Activated T-cell treated with anti-CD3 and anti-CD28 coated beads for 24 hours (primary cell): Measurements from ENCODE around the gene RXRA.

ENCODE experiments used
- DNase-seq: peaks from one replicate; pipeline ENCODE4 v3.0.0-alpha.2; 2020; ENCODE audit warnings: low read depth

Gene RXRA

DNA sequence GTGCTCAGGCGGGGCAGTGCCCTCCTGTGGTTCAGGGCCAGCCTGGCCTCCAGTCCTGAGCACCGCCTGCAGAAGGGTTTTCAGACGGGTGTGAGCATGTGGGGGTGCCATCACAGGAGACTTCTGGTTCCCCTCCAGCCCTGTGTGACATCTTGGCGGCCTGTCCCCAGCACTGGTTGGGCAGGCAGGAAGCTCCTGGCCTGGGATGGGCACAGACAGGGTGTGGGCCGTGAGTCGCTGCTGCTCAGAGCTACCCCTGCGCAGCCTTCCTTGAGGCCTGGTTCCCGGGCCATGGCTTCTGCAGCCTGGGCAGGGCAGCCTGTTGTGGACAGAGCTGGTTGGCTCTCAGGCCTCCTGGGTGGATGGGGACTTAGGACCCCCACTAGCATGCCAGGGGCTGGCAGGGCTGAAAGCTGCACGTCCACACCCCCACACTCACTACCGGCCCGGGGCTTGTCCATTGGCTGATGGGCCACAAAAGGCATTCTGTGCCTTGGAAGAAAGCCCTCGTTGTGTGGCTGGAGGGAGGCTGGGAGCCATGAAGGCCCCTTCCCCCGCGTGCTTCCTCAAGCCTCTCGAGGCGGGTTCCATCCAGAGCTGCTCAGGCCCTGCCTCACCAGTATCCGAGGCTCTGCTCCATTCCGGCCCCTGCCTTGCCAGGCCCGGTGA is 58.7 kb downstream of the RXRA start:
- DNase-seq, result no peak

- DNase-seq, result no peak
These were observed 59.7 kb downstream of the RXRA start for GRCh38 chr9:134385915-134386314.

DNA sequence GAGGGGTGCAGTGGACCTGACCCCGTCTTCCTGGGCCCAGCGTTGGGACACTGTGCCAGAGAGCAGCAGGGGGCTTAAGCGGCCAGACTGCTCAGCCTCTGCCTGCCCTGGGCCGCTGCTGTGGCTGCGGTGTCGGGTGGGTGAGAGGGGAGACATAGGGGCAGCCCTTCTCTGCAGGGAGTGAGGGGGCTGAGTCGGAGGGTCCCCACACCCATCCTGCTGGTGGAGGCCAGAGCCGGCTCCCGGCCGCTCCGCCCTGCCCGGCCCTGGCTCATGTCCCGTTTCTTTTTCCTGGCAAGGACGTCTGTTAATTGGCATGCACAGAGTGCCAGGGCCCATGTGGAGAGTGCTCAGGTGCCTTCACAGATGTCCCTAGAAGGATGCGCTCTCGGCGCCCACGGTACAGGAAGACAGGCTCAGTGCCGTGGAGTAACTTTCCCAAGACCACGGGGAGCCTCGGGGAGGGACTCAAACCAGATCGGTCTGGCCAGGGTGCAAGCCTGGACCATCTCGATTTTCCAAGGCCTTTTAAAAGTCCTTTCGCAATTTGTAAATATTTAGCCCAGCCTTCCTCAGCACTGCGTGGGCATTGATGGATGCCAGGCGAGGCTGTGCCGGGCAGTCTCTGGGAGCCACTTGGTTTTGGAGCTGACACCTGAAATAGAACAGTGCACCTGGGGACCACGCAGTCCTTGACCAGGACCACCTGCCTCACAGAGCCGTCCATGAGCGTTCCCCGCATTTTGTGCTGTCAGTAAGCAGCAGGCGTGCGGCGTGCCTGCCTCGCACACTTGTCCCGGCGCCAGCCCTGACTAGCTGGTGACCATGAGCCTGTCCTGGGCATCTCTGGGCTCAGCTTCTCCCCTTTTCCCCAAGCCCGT is 60.9 kb downstream of the RXRA start:
- no peak for DNase-seq

GRCh38 chr9:134388289-134388808 is 62.1 kb downstream of the RXRA start:
- no peak for DNase-seq

GRCh38 chr9:134388976-134389375 is 62.7 kb downstream of the RXRA start:
- DNase-seq, result no peak

- DNase-seq, result no peak
These were observed 63.4 kb downstream of the RXRA start for GRCh38 chr9:134389642-134390041.

GRCh38 chr9:134390537-134390936 is 64.3 kb downstream of the RXRA start:
- DNase-seq, result peak; percentile 62

- DNase-seq, result no peak
These were observed 64.7 kb downstream of the RXRA start for GRCh38 chr9:134390947-134391318.

GRCh38 chr9:134391319-134392231 is 65.3 kb downstream of the RXRA start:
- peak; percentile 81 for DNase-seq

DNA sequence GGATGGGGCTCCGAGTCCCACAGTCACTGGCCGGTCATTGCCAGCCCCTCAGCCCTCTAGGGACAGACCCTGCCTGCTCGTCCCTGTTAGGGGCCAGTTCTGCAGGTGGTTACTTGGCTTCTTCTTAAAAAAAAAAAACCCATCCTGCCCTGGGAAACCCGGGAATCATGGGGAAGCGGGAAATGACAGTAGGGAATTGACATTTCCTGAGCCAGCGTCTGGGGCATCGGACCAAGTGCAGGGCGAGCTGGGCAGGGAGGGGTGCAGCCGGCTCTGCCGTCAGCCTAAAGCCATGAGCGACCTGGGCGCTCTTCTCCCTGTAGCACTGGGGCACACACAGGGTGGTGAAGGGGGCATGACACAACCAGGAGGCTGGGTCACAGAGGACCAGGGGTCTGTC is 66.6 kb downstream of the RXRA start:
- DNase-seq, result no peak

DNA sequence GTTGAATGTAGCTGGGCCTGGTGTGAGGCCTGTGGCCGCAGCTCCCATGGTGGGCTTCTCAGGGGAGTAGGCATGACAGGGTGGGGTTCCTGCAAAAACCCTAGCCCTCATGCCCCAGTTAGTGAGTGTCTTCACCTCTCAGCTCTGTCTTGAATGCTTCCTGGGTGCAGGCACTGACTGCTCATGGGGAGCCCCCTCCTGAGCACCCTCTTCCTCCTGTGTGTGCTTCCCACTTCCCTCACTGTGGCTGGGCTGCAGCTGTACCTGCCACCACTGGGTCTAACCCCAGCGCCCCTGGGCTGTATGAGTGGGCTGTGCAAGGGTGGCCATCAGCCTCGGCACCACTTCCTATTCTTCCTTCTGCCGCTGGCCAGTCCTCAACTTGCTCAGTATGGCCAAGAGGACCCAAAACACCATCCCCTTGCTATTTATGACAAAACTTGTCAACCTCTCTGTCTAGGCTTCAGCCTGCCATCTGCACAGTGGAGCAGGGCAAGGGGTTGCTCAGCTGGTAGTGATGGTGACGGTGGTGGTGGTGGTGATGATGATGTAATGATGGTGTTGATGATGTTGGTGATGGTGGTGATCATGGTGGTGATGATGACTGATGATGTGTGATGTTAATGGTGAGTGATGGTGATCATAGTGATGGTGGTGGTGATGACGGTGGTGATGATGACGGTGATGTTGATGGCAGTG is 67.5 kb downstream of the RXRA start:
- DNase-seq, result no peak

DNA sequence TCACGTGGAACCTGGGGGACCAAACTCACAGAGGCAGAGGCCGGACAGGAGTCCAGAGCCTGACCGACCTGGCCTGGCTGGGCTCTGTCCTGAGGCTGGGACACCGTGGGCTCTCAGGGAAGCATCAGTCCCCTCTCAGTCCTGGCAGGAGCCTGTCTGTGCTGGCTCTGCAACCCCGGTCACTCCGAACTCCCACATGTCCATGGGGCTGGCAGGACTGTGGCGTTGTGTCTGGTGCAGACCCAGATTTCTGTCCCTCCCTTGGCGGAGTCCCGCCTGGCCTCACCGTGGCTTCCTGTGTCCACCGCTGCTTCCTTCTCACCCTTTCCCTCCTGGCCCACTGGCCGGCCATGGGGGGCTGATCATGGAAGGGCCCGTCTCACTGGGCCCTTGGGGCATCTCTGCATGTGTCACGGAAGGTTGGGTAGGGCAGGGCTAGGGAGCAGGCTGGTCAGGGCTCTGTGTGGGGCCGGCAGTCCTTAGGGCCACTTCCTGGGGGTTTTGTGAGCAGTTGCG is 68.8 kb downstream of the RXRA start:
- DNase-seq, result no peak

DNA sequence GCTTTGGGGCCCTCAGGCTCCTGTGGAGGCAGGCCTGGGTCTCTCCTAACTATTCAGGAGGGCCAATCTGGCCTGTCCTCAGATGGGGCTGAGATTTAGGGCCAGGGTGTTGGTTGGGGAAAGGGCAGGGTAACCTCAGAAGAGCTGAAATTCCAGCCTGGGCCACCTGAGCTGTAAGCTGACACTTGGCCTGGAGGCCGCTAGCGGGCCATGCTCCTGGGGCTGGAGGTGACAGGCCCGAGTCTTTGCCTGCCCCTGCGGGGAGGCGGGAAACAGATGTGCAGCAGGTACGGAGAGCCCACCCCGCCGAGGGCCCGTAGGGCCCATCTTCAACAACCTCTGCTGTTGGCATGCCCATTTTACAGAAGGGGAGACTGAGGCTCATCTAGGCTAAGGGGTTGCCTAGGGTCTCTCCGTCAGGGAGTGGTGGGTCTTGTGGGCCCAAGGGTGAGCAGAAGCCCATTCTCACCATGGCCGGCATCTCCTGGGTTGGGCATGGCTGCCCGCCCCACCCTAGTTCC is 69.5 kb downstream of the RXRA start:
- no peak for DNase-seq

- peak; percentile 23 for DNase-seq
These were observed 70.0 kb downstream of the RXRA start for GRCh38 chr9:134396258-134396742.

DNA sequence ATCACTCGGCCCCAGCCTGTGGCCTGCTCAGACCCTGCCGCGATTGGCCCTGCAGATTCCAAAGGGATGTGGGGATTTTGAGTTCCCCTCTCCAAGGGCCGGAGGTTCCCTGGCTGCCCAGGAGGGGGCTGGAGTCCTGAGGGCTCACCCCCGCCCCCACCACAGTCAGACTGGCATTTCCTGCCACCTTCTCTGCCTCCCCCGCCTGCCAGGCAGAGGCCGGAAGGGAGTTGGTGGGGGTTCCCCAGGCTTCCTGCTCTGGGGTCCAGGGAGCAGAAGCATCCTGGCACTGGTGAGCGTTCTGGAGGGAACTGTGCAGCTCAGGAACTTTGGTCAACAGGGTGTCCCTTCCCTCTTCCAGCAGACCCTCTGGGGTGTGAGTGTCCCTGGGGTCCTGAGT is 70.6 kb downstream of the RXRA start:
- DNase-seq, result peak; percentile 35

- DNase-seq, result no peak
These were observed 72.5 kb downstream of the RXRA start for GRCh38 chr9:134398756-134399155.

DNA sequence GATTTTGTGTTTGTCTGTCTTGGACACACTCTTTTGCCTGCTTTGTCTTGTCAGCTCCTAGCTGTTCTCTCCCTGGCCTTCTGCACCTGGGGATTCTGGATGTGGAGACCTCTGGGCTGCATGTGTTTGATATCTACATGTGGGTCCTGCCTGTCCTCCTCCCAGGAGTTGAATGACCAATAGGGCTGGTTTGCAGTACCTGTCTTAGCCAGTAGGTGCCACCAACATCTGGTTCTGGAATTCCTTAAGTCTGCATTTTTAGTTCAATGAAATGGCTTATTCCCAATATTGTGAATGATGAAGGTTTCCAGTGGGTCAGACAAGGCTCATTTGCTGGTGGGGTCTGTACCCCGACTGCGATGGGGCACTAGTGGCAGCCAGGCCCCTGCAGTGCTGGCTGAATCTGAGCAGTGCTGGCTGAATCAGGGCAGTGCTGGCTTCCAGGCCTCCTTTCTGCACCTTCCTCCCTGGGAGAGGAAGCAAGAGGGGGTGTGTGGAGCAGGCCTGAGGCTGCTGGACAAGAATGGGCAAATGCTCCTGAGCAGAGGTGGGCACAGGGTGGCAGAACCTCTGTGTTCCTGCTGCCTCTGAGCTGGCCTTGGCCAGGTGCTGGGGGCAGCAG is 73.3 kb downstream of the RXRA start:
- no peak for DNase-seq

GRCh38 chr9:134400283-134400682 is 74.0 kb downstream of the RXRA start:
- DNase-seq, result no peak

DNA sequence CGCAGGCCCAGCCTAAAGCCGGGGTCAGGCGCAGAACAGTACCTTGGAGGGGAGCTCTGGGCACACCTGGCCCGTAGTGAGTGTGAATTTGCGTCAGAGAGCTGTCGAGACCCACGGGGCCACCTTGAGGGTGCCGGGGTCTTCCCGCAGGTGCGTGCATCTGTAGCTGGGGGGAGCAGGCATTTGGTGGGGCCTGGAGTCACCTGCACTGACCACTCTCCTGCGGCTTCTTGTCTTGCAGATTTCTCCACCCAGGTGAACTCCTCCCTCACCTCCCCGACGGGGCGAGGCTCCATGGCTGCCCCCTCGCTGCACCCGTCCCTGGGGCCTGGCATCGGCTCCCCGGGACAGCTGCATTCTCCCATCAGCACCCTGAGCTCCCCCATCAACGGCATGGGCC is 75.1 kb downstream of the RXRA start:
- DNase-seq, result no peak

GRCh38 chr9:134402182-134402581 is 75.9 kb downstream of the RXRA start:
- DNase-seq, result no peak

DNA sequence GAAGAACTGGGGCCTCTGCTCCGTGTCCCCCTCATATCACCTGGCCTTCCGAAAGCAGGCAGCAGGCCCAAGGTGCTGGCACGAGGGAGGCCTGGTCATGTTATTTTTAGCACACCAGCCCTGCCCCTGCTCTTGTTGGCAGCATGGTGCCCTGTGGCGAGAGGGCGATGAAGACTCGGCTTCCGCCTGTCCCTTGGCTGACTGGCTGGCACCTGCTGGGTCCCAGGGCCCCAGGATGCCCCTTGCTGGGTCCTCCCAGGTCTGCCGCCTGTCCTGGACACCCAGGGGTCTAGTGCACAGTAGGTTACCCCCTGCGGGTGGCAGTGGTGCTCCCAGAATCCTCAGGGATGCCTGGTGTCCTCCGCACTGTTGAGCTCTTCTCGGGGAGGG is 77.0 kb downstream of the RXRA start:
- no peak for DNase-seq
